Fibroblast of mammary gland (primary cell): Measurements from ENCODE around the gene VPS13D.
A peak's percentile ranks its signal among the peaks of the same experiment; 100 is the strongest.

Experiments
- DNase-seq: peaks from one replicate; pipeline ENCODE4 v3.0.0-alpha.2; 2010; ENCODE audit warnings: low read depth
- H3K4me3 ChIP-seq: 2 replicates; pipeline ENCODE4 v1.5.1; 2011; ENCODE audit warnings: low read depth, mild to moderate bottlenecking, low read length, moderate library complexity; ENCODE audit not compliant: control insufficient read depth
- CTCF ChIP-seq: conservative IDR thresholded peaks from 2 replicates; pipeline ENCODE4 v1.5.1; 2011; ENCODE audit warnings: low read depth, low read length, inconsistent platforms; ENCODE audit not compliant: control insufficient read depth, insufficient read depth

Gene VPS13D

GRCh38 chr1:12496154-12496961 is 266.5 kb downstream of the VPS13D start:
- H3K4me3 ChIP-seq = no peak overlapping the region
- TF ChIP-seq CTCF = no peak
- DNase-seq = no peak

GRCh38 chr1:12499539-12500240 is 269.9 kb downstream of the VPS13D start:
- H3K4me3 ChIP-seq = no peak overlapping the region
- TF ChIP-seq CTCF = no peak
- DNase-seq = peak; percentile 67

GRCh38 chr1:12501661-12502060 is 271.8 kb downstream of the VPS13D start:
- no peak overlapping the region for H3K4me3 ChIP-seq
- DNase-seq = peak; percentile 86
- TF ChIP-seq CTCF = no peak

- no peak for DNase-seq
- no peak for TF ChIP-seq CTCF
- H3K4me3 ChIP-seq = no peak overlapping the region
Observed at GRCh38 chr1:12502336-12503109, 272.7 kb downstream of the VPS13D start.

- H3K4me3 ChIP-seq = no peak overlapping the region
- DNase-seq = no peak
- no peak for TF ChIP-seq CTCF
Observed at GRCh38 chr1:12503709-12504108, 273.9 kb downstream of the VPS13D start.

- TF ChIP-seq CTCF = no peak
- no peak for DNase-seq
- no peak overlapping the region for H3K4me3 ChIP-seq
Observed at GRCh38 chr1:12504601-12505000, 274.8 kb downstream of the VPS13D start.
